ENCODE results near the gene ANXA11.
"Not testable (repeated sequence)": the region's sequence is repeated elsewhere in the genome, so short reads cannot be mapped to it uniquely, and the experiment has no call there.

Gene ANXA11

DNA sequence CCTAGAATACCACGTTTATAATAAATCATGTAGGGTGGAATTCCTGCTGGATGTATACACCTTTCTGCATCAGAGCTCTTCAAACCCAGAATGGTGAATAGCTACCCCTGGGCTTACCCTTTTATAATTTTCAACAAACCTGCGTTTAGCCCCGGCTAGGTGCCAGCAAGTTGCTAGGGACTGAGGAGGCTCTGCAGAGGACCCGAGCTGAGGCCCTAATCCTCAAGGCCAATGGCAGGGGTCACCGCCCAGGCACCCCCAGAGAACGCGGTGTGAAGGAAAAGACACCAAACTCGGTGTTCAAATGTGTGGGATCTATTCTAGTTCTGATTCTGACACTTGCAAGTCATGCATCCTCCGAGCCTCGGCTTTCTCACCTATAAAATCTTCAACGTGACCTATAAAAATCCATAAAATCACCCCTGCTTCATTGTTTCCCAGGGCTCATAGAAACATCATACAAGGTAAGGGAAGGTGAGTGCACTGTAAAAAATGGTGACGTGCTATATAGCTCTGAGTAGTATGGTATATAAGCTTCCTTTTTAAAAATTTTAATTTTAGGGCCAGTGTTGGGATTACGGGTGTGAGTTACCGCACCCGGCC is 2.5 kb upstream of the ANXA11 start:
- Histone ChIP-seq H3K27ac (no peak overlapping the region), H3K9me3 (ENCODE audit: low read depth, low read length) (no peaks in the 10 kb centered on the region), H3K4me3 (no peak overlapping the region), H3K9ac (ENCODE audit: insufficient read length) (no peak overlapping the region), H3K36me3 (ENCODE audit: insufficient read depth, low read length) (no peaks in the 10 kb centered on the region)
- no peak for TF ChIP-seq FOXP2 (optimal IDR thresholded peaks at IDR 0.05; ENCODE audit: control extremely low read depth, extremely low read length, insufficient read depth)
- no peak for TF ChIP-seq EZH2 (IDR thresholded peaks at IDR 0.05)
- no peak for TF ChIP-seq POLR2AphosphoS5 (IDR thresholded peaks at IDR 0.05; ENCODE audit: borderline replicate concordance, low read depth, low read length)
- no peak for DNase-seq (ENCODE audit: low read depth, low spot score)

DNA sequence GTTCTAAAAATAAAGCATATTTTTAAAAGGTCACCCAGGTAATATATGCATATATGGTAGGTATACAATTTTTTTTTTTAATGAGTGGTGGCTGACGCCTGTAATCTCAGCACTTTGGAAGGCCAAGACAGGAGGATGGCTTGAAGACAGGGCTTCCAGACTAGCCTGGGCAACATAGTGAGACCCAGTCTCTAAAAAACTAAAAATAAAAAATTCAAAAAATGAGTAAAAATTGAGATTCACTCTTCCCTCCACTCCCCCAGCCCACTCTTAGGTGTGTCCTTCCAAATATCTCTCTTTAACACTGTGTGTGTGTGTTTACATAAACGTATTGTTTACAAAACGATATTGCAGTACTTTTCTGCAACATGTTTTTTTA is 929 bp upstream of the ANXA11 start:
- Histone ChIP-seq H3K4me3 (peak overlapping the region; percentile 82), H3K27ac (no peak overlapping the region), H3K36me3 (ENCODE audit: insufficient read depth, low read length) (no peaks in the 10 kb centered on the region), H3K9me3 (ENCODE audit: low read depth, low read length) (no peaks in the 10 kb centered on the region), H3K9ac (ENCODE audit: insufficient read length) (no peak overlapping the region)
- TF ChIP-seq EZH2 (IDR thresholded peaks at IDR 0.05) (no peak), POLR2AphosphoS5 (IDR thresholded peaks at IDR 0.05; ENCODE audit: borderline replicate concordance, low read depth, low read length) (no peak), FOXP2 (optimal IDR thresholded peaks at IDR 0.05; ENCODE audit: control extremely low read depth, extremely low read length, insufficient read depth) (no peak)
- no peak for DNase-seq (ENCODE audit: low read depth, low spot score)

DNA sequence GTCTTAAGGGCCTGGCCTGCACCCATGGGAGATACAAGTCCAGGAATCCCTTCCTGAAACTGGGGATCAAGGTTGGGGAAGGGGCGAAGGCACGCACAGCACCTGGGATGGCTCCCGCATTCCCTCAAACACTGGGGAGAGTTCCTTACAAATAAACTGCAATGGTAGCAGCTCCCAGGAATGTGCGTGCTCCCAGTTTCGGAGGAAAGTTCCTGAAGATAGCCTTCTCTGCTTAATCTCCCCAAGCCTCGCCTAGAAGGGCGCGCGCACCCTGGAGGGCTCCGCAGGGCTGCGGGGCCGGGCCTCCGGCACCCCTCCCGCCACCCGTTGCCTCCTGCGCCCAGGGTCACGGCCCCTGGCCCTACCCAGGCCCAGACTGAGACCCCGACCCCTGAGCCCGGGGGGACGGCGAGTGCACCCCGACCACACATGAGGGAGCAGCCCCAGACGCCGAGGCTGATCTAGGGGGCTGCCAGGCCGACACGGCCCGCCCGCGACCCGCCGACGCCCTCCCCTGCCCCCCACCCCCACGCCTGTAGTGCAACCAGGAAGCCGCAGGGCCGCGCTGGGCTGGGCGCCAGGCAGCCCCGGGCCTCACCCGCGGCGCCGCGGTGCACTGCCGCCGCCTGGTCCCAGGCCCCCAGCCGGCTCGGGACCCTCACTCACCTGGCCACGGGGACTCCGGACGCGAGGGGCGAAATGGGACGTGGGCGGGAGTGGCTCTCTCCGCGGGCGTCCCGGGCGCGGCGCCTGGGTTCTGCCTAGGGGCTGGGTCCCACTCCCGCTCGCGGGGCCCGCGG is 460 bp downstream of the ANXA11 start:
- Histone ChIP-seq H3K9ac (ENCODE audit: insufficient read length) (peak overlapping the region; percentile 69), H3K27ac (peak overlapping the region; percentile 50), H3K36me3 (ENCODE audit: insufficient read depth, low read length) (no peaks in the 10 kb centered on the region), H3K9me3 (ENCODE audit: low read depth, low read length) (no peaks in the 10 kb centered on the region), H3K4me3 (peak overlapping the region; percentile 82)
- no peak for TF ChIP-seq POLR2AphosphoS5 (IDR thresholded peaks at IDR 0.05; ENCODE audit: borderline replicate concordance, low read depth, low read length)
- TF ChIP-seq FOXP2 (optimal IDR thresholded peaks at IDR 0.05; ENCODE audit: control extremely low read depth, extremely low read length, insufficient read depth) = no peak
- TF ChIP-seq EZH2 (IDR thresholded peaks at IDR 0.05) = no peak
- no peak for DNase-seq (ENCODE audit: low read depth, low spot score)

DNA sequence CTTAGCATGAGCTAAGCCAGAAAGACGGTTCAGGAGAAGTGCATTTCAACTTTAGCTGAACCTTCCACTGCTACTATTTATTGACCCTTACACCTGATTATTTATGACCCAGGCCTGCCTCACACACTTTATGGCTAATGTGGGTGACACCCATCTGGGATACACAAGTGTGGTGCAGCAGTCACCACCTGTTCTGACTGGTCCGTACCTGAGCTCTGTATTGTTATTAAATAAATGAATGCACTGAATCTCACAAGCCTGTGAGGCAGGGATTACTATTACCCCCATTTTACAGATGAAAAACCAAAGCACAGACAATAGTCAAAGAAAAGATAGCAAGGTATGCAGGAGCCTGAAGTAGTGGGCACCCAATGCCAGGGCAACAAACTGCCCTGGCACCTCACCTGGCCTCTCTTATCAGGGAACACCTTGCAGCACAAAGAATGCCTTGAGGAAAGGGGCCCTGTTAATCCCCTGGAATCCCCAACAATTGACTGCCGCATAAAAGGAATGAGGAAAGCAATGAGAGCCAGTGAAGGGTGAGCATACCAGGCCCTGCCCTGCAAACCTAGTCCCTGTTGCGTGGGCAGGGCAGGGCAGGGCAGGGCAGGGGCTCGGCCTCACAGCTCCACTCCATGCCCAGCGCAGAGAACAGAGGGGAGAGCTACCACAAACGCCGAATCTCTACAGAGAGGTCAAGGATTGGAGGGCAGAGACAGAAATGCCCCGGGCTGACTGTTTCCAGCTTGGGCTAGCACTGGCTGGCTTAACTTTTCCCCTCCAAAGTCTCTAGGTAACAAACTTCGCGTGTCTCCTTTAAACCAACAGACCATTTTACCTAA is 1.3 kb downstream of the ANXA11 start:
- H3K36me3 ChIP-seq (ENCODE audit: insufficient read depth, low read length) = no peaks in the 10 kb centered on the region
- H3K9ac ChIP-seq (ENCODE audit: insufficient read length) = peak overlapping the region; percentile 69
- no peak for TF ChIP-seq POLR2AphosphoS5 (IDR thresholded peaks at IDR 0.05; ENCODE audit: borderline replicate concordance, low read depth, low read length)
- no peak for TF ChIP-seq EZH2 (IDR thresholded peaks at IDR 0.05)
- TF ChIP-seq FOXP2 (optimal IDR thresholded peaks at IDR 0.05; ENCODE audit: control extremely low read depth, extremely low read length, insufficient read depth) = no peak
- H3K4me3 ChIP-seq = peak overlapping the region; percentile 82
- H3K27ac ChIP-seq = peak overlapping the region; percentile 50
- DNase-seq (ENCODE audit: low read depth, low spot score) = no peak
- H3K9me3 ChIP-seq (ENCODE audit: low read depth, low read length) = no peaks in the 10 kb centered on the region

DNA sequence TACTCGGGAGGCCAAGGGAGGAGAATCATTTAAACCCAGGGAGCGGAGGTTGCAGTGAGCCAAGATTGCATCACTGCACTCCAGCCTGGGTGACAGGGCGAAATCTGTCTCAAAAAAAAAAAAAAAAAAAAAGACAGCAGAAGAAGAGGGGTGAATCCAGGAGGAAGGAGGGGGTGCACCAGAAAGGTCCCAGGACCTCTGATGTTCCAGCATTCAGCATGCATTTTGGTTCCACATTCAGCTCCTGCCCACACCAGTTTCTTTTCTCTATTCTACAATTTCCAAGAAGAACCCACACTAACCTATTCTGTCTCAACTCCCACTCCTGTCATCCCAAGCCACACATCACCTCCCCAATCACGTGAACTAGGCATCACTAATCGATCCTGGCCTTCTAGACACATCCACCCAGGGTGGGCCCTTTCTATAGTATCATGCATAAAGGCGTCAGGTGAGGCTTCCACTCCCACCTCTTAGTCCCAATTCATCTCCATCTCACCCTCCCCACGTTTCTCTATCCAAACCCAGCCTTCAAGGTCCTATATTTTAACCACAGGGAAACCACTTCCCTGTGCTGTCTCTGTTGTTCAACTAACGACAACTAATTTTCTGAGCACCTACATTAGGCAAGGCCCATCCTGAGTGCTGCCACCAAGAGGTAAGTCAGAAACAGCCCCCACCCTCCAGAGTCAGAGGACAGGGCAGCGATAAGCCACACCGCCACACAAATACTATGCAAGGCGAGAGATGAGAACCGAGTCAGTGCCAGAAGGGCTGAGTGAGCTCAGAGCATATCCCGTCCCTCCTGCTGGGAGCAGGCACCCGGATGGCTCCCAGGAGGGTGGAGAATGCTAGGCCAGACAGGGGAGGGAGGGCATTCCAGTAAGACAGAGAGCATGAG is 2.2 kb downstream of the ANXA11 start:
- H3K27ac ChIP-seq = peak overlapping the region; percentile 50; the same call in 1 of the 2 replicates
- no peak for DNase-seq (ENCODE audit: low read depth, low spot score)
- no peaks in the 10 kb centered on the region for H3K9me3 ChIP-seq (ENCODE audit: low read depth, low read length)

DNA sequence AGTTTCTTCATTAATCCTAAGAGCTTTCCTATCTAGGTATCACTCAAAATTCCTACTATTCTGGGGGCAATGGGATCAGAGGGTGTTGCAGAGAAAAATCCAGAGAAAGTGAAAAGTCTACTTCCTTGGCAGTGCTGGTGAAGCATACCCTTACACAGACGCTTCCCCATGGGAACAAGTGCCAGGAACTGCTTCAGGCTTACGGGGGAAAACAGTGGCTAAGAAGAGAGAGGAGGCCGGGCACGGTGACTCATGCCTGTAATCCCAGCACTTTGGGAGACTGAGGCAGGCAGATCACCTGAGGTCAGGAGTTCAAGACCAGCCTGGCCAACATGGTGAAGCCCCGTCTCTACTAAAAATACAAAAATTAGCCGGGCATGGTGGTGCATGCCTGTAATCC is 2.8 kb downstream of the ANXA11 start:
- H3K9me3 ChIP-seq (ENCODE audit: low read depth, low read length) = not testable (repeated sequence)

More for the DNA sequence above, 2.2 kb downstream of the ANXA11 start:
- Histone ChIP-seq H3K9ac (ENCODE audit: insufficient read length) (no peak overlapping the region), H3K4me3 (peak overlapping the region; percentile 82), H3K36me3 (ENCODE audit: insufficient read depth, low read length) (no peaks in the 10 kb centered on the region)
- TF ChIP-seq EZH2 (IDR thresholded peaks at IDR 0.05) = no peak
- TF ChIP-seq POLR2AphosphoS5 (IDR thresholded peaks at IDR 0.05; ENCODE audit: borderline replicate concordance, low read depth, low read length) = no peak
- TF ChIP-seq FOXP2 (optimal IDR thresholded peaks at IDR 0.05; ENCODE audit: control extremely low read depth, extremely low read length, insufficient read depth) = no peak

DNA sequence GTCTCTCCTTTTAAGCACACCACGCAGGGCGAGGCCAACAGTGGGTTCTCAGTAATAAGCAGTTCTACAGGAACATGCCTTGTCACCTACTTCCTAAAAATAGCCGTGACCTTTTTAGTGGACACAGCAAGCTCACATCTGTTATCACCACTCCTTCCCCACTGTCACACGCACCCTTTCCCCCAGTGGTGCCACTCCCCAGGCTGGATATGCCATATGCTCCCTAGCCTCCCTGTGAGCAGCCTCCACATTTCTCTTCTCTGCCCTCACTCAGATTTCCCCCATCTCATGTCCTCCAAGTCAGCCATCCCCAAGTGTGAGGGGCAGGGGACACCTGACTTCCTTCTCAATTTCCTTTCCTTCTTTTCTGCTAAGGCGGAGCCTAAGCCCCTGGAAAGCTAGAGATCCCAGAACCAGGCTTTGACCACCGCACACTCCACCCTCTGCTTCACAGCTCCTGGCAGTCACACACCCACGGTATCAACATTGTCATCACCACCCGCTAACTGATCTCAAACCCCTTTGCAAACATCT is 3.7 kb downstream of the ANXA11 start:
- no peak overlapping the region for H3K9ac ChIP-seq (ENCODE audit: insufficient read length)
- no peak for TF ChIP-seq FOXP2 (optimal IDR thresholded peaks at IDR 0.05; ENCODE audit: control extremely low read depth, extremely low read length, insufficient read depth)
- no peak for TF ChIP-seq EZH2 (IDR thresholded peaks at IDR 0.05)
- TF ChIP-seq POLR2AphosphoS5 (IDR thresholded peaks at IDR 0.05; ENCODE audit: borderline replicate concordance, low read depth, low read length) = no peak
- H3K36me3 ChIP-seq (ENCODE audit: insufficient read depth, low read length) = no peaks in the 10 kb centered on the region
- no peak for DNase-seq (ENCODE audit: low read depth, low spot score)
- H3K4me3 ChIP-seq = no peak overlapping the region
- no peak overlapping the region for H3K27ac ChIP-seq
- no peaks in the 10 kb centered on the region for H3K9me3 ChIP-seq (ENCODE audit: low read depth, low read length)

More for the DNA sequence above, 2.8 kb downstream of the ANXA11 start:
- H3K9ac ChIP-seq (ENCODE audit: insufficient read length); H3K36me3 ChIP-seq (ENCODE audit: insufficient read depth, low read length); H3K4me3 ChIP-seq; H3K27ac ChIP-seq; DNase-seq (ENCODE audit: low read depth, low spot score): not testable (repeated sequence)

Measured in SK-N-MC (cell line).